HepG2 (cell line): ENCODE measurements around the gene SYT13.

ENCODE experiments used
- KLF15 ChIP-seq: sonication (generic); formaldehyde crosslinking; IDR thresholded peaks from 2 replicates; pipeline ENCODE4 v1.8.1; 2023; ENCODE audit warnings: borderline replicate concordance, mild to moderate bottlenecking, inconsistent platforms, missing genetic modification reagents, mixed read lengths
- PCBP2 ChIP-seq: fragments of 200-400 bp; formaldehyde crosslinking; optimal IDR thresholded peaks from 2 replicates; pipeline ENCODE3; 2018; ENCODE audit warnings: low read length, low read depth; ENCODE audit not compliant: poor library complexity, severe bottlenecking
- POLR2A ChIP-seq, 2 experiments: IDR thresholded peaks; 2 replicates each; pipeline ENCODE4 v1.6.1; 2011; ENCODE audit warnings: low read depth in 2 of 2, low read length in 2 of 2, mild to moderate bottlenecking in 1 of 2, moderate library complexity in 1 of 2; ENCODE audit not compliant: insufficient read depth in 1 of 2
- PRDM4 ChIP-seq: sonication (generic); formaldehyde crosslinking; IDR thresholded peaks from 2 replicates; pipeline ENCODE4 v1.9.0; 2021; ENCODE audit warnings: missing genetic modification reagents, borderline replicate concordance

GRCh38 chr11:45238724-45239123 is 47.4 kb downstream of the SYT13 start:
- TF ChIP-seq PRDM4 (CRISPR knock-in tag), result no peak
- TF ChIP-seq KLF15 (CRISPR knock-in tag), result no peak
- TF ChIP-seq PCBP2, result no peak
- no peak for TF ChIP-seq POLR2A (IDR thresholded peaks at IDR 0.05; ENCODE audit: insufficient read depth in 1 of 2, low read depth in 2 of 2, low read length in 2 of 2)
